ENCODE data around the gene CAPN7. TPM values are rescaled to one million over a fixed set of nuclear protein-coding genes. Genes with fewer than 3 reads are reported as not detected.

The CAPN7 gene
- total RNA-seq, 1 experiment from 2014 or later: 25.2 TPM

DNA sequence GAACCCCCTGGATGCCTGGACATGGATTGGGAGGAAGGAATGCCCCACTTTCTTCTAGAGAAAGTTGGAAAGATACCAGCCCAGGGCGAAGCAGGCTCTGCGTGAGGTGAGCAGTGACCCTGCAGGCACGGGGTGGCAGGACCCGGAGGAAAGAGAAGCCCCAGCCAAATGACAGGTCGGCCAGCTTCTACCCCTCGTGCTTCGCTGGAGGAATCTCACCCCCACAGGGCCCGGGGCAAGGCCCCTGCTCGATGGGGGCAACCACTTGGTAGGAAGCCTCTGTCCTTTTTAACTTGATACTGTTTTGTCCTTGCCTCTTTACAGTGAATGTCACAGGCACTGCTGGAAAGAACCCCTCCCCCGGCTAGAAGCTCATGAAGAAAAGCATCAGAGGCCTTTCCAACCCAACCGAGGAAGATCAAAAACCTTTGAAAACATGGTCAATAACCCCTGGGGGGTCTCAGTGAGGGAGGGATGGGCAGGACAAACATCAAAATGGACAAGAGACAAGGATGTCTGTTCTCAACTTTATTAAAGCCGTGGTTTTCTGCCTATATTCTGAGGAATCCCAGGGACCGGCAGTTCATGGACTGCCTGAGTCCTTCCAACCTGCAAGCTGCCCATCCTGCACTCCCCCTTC lies 71.9 kb downstream of the CAPN7 start:
- Histone ChIP-seq H2AFZ (ENCODE audit: low read length) (no peak overlapping the region), H3K14ac (ENCODE audit: insufficient read depth, low read length) (no peak overlapping the region), H2BK20ac (ENCODE audit: low read depth, low read length, poor library complexity, severe bottlenecking) (no peak overlapping the region), H3K18ac (ENCODE audit: insufficient read length, low read depth, low read length) (no peak overlapping the region), H4K5ac (ENCODE audit: insufficient read length, low read depth, low read length) (no peak overlapping the region), H2BK15ac (ENCODE audit: low read depth, low read length) (no peak overlapping the region), H3K27ac (ENCODE audit: insufficient read length, low read depth, low read length) (no peak overlapping the region), H3K4me2 (ENCODE audit: insufficient read depth, insufficient read length, low read length) (no peak overlapping the region), H3K4ac (ENCODE audit: low read depth, low read length) (no peak overlapping the region), H3K23me2 (ENCODE audit: insufficient read length, low read depth, low read length, poor library complexity, severe bottlenecking) (no peaks in the 10 kb centered on the region), H3K9ac (ENCODE audit: extremely low read depth, insufficient read length, low read length) (no peak overlapping the region), H3K23ac (ENCODE audit: insufficient read length, low read depth, low read length) (no peak overlapping the region), H3K9me3 (ENCODE audit: control insufficient read depth, low read depth, low read length) (no peaks in the 10 kb centered on the region), H3K27me3 (ENCODE audit: insufficient read depth, low read length) (no peaks in the 10 kb centered on the region), H4K91ac (ENCODE audit: insufficient read length, low read depth, low read length) (no peak overlapping the region), H2BK12ac (ENCODE audit: insufficient read length, low read depth, low read length) (no peak overlapping the region), H3K79me2 (ENCODE audit: insufficient read depth, low read length) (no peaks in the 10 kb centered on the region), H2BK120ac (ENCODE audit: low read depth, low read length, poor library complexity, severe bottlenecking) (no peak overlapping the region), H3K56ac (ENCODE audit: insufficient read length, low read depth, low read length) (no peak overlapping the region), H2AK5ac (ENCODE audit: insufficient read length, low read length) (no peak overlapping the region), H4K8ac (replicated peaks; ENCODE audit: insufficient read length, low read depth, low read length) (no peak overlapping the region), H3K79me1 (ENCODE audit: insufficient read depth, low read depth, low read length, poor library complexity, severe bottlenecking) (no peaks in the 10 kb centered on the region), H3K4me1 (ENCODE audit: insufficient read depth, low read length) (no peaks in the 10 kb centered on the region), H3T11ph (ENCODE audit: low read length) (no peak overlapping the region), H4K20me1 (ENCODE audit: control insufficient read depth, insufficient read depth, insufficient read length) (no peaks in the 10 kb centered on the region), H2BK5ac (ENCODE audit: insufficient read length, low read length) (no peak overlapping the region)
- Mint-ChIP-seq H3K36me3 (ENCODE audit: insufficient read depth in 1 of 3, low read depth in 3 of 3) (no peaks in the 10 kb centered on the region), H3K27me3 (ENCODE audit: low read depth) (no peaks in the 10 kb centered on the region), H3K9me3 (no peaks in the 10 kb centered on the region), H3K27ac (peak overlapping the region in 1 of 3 experiments; percentile 79; a peak in 1 of 7 replicates), H3K4me3 (no peak overlapping the region), H3K4me1 (peaks cover 23 to 42% of the 10 kb centered on the region in 2 experiments)
- no CpG with 5 or more reads among the region's 13 CpGs for WGBS (ENCODE audit: extremely low coverage, insufficient read length, low lambda C conversion rate)
- DNase-seq: no peak
- TF ChIP-seq, protein P1, sequence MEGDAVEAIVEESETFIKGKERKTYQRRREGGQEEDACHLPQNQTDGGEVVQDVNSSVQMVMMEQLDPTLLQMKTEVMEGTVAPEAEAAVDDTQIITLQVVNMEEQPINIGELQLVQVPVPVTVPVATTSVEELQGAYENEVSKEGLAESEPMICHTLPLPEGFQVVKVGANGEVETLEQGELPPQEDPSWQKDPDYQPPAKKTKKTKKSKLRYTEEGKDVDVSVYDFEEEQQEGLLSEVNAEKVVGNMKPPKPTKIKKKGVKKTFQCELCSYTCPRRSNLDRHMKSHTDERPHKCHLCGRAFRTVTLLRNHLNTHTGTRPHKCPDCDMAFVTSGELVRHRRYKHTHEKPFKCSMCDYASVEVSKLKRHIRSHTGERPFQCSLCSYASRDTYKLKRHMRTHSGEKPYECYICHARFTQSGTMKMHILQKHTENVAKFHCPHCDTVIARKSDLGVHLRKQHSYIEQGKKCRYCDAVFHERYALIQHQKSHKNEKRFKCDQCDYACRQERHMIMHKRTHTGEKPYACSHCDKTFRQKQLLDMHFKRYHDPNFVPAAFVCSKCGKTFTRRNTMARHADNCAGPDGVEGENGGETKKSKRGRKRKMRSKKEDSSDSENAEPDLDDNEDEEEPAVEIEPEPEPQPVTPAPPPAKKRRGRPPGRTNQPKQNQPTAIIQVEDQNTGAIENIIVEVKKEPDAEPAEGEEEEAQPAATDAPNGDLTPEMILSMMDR (conservative IDR thresholded peaks at IDR 0.05): no peak
